WI38 (cell line): ENCODE results near the gene CHIA.

Experiments used
- H3K4me3 ChIP-seq: 2 replicates; pipeline ENCODE4 v1.5.1; 2011; ENCODE audit warnings: low read depth, mild to moderate bottlenecking, control low read depth, low read length
- TF ChIP-seq, protein P1 (sequence below): IDR thresholded peaks from 2 replicates; pipeline ENCODE4 v1.5.1; 2012; ENCODE audit warnings: low read depth, mild to moderate bottlenecking, control low read depth, low read length

Gene CHIA

GRCh38 chr1:111290630-111291029 is at the start of gene CHIA:
Gene CHIA (plus strand): TSS chr1:111290851. CDS start chr1:111310468, 19,617 bp downstream.
- no peak within 1 kb of the TSS for H3K4me3 ChIP-seq
- TF ChIP-seq, protein P1, sequence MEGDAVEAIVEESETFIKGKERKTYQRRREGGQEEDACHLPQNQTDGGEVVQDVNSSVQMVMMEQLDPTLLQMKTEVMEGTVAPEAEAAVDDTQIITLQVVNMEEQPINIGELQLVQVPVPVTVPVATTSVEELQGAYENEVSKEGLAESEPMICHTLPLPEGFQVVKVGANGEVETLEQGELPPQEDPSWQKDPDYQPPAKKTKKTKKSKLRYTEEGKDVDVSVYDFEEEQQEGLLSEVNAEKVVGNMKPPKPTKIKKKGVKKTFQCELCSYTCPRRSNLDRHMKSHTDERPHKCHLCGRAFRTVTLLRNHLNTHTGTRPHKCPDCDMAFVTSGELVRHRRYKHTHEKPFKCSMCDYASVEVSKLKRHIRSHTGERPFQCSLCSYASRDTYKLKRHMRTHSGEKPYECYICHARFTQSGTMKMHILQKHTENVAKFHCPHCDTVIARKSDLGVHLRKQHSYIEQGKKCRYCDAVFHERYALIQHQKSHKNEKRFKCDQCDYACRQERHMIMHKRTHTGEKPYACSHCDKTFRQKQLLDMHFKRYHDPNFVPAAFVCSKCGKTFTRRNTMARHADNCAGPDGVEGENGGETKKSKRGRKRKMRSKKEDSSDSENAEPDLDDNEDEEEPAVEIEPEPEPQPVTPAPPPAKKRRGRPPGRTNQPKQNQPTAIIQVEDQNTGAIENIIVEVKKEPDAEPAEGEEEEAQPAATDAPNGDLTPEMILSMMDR = no peak

- no peak overlapping the region for H3K4me3 ChIP-seq
- TF ChIP-seq, protein P1 = no peak
Measured at GRCh38 chr1:111241797-111242196, 48.9 kb upstream of the CHIA start.

GRCh38 chr1:111242805-111243523 is 47.7 kb upstream of the CHIA start:
- TF ChIP-seq, protein P1 = no peak
- H3K4me3 ChIP-seq = no peak overlapping the region

DNA sequence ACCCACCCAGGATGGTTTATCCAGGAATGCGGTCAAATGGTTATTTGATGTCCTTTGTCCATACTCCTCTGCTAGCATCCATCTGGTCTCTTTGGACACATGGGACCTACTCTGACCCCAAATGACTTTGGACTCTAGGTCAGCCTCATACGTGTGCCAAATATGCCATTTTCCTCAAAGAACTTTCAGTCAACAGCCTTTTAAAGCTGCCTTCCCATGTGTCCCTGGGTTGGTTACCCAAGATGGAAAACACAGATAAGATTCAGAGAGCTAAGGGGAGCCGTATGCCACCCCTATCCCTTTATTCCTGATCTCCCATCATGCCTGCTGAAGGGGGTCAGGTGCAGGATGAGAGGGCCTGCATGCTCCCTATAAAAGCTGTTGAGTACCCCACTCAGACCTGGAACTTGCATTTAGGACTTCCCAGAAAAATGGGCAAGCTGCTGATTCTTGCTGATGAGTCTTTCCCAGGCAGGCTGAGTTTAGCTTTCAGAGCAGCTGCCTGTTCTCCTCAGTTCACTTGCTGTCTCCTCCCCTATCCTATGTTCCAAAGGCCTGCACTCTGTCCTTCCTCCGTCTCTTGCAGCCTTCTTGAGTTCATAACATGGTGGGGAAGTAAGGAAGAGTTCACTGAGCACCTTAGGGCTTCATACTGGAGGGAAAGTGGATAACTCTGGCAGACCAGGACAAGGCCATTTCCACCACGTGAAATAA is 43.4 kb upstream of the CHIA start:
- no peak overlapping the region for H3K4me3 ChIP-seq
- TF ChIP-seq, protein P1 = no peak

DNA sequence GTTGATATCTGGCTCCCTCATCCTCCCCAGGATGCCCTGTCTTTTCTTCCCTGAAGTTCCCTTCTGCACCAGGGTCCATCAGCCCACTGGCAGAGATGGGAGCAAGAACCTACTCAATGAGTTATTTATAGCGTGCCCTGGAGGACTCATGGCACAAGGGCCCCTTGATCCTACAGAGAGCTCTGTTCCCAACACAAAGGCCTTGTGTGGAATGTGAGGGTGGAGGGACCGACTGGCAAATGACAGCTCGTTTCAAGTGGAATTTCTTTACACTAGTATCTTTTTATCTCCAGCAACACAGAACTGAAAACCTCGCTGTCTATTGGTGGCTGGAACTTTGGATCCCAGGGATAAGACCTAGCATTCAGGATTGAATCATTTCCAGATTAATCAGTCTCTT is 40.7 kb upstream of the CHIA start:
- no peak overlapping the region for H3K4me3 ChIP-seq
- TF ChIP-seq, protein P1 = no peak

GRCh38 chr1:111251570-111251969 is 39.1 kb upstream of the CHIA start:
- H3K4me3 ChIP-seq = no peak overlapping the region
- TF ChIP-seq, protein P1 = no peak

DNA sequence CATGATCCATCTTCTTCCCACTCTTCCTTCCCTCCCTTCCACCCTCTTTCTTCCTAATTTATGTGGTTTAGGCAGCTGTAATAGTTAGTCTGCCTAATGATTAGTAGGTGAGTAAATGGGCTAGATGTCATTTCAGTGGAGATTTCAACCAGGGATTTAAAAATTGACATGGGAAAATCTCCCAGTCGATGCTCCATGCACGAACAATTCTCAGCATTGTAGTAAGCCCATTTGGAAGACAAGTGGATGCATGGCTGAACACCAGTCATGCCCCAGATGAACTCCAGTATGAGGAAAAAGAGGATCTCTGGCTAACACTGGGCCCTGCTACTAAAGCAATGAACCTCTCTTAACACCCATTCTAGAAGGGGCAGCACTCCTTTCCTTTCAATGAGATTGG is 37.9 kb upstream of the CHIA start:
- TF ChIP-seq, protein P1 = no peak
- H3K4me3 ChIP-seq = no peak overlapping the region
